HG02610 (cell line): ENCODE data around the gene AKAP8.
A peak's percentile ranks its signal among the peaks of the same experiment; 100 is the strongest.
"Not testable (repeated sequence)": the region's sequence is repeated elsewhere in the genome, so short reads cannot be mapped to it uniquely, and the experiment has no call there.

ENCODE experiments used
- ATAC-seq: cut with Tn5 transposase; IDR thresholded peaks from one replicate; pipeline ENCODE4 v1.9.1; 2021; ENCODE audit warnings: mild to moderate bottlenecking, moderate library complexity; ENCODE audit not compliant: unreplicated experiment

Gene AKAP8

GRCh38 chr19:15337202-15337601 lies 42.4 kb downstream of the AKAP8 start:
- no peak for ATAC-seq

- ATAC-seq = not testable (repeated sequence)
Measured at GRCh38 chr19:15335992-15336391, 43.6 kb downstream of the AKAP8 start.

GRCh38 chr19:15332311-15332996 lies 47.1 kb downstream of the AKAP8 start, which contains the start of gene BRD4:
Gene BRD4 (minus strand): TSS chr19:15332539. CDS start chr19:15273099, 59,440 bp downstream.
- ATAC-seq = peak; percentile 30

DNA sequence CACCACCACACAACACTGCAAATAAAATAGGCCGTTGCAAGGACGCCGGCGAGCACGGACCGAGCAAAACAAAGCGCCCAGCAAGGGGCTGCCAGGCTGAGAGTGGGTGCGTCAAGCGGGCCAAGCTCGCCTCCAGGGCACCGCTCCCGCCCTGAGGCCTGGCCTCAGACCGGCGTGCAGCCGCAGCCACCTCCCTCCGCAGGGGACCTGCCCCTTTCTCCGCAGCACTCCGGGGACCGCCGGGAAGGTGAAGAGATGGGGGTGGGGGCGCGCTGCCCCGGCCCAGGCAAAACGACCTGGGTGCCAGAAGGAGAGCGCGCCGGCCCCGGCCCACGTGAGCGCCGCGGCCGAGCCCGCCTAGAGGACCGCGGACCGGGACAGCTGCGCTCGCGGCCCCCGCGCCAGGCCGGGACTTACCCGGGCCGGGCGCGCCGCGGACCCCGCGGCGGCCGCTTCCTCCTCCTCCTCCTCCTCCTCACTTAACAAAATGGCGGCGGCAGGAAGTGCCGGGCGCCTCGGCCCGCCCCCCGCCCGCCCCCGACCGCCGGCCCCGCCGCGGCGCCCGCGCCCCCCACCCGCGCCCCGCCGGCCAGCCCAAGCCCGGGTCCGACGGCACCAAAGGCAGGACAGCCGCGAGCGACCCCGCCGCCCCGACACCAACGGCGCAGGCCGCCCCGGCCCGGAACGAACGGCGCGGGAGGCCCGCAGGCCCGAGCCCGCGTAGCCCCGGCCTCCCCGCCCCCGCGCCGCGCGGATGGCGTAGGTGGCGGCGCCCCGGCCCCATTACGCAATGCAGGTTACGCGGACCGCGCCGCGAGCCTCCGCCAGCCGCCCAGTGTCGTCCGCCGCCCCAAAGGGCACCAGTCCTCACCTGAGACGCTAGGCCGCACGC lies 47.9 kb downstream of the AKAP8 start:
- peak; percentile 25 for ATAC-seq

DNA sequence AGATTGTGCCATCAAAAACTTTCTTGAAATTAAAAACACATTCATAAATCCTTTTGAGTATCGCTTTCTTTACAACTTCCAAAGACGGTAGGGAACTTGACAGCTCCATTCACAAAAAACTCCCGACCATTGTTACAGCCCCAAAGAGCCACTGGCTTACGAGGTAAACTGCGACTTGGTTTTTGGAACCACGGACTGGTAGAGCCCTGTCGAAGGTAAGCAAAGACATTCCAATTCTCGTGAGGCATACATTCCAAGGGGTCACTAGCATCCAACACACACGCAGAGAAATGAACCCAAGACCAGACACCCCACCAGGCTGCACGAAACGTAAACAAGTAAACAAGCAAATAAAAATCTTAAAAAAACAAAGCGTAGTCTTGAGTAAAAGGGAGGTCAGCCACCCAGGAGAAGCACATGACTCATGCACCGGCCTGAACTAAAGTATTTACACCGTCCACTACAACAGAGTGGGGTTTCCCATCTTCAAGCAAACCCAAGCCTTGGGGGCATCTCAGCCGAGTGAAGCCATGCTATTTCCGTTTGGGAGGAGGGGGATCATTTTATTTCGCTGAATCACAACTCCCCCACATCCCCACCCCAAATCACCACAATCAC lies 48.7 kb downstream of the AKAP8 start:
- ATAC-seq = no peak

GRCh38 chr19:15328312-15328711 lies 51.3 kb downstream of the AKAP8 start:
- ATAC-seq = no peak

GRCh38 chr19:15324791-15325519 lies 54.6 kb downstream of the AKAP8 start:
- no peak for ATAC-seq

DNA sequence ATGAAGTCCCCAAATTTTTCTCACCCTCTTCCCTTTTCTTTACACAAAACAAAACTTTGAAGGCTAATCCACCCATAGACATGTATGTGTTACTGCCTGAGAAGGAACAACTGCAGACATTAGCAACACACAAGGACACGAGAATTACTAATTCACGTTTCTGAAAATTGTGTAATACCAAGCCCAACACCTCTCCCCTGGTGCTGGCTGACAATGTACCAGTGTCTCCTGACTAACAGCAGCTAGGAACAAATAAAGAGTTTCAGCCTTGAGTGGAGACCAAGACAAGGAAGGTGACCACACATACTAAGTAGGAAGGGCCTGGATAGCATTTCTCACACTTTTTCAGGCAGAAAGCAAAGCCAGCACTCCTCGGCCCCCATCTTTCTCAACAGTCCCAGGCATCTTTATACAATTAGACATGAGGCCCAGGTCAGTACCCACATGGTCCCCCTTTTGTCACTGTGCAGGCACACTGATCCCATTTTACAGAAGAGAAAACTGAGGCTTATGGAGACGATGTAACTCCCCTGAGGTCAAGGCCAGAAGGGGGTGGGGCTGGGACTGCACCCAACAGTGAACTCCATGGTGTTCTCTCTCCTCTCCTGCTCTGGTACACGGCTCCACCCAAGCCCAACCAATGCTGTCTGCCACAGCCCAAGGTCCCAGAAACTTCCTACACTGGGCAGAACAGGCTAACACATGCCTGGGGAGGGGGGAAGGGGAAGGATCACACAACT lies 55.9 kb downstream of the AKAP8 start:
- no peak for ATAC-seq

GRCh38 chr19:15321739-15322138 lies 57.8 kb downstream of the AKAP8 start:
- no peak for ATAC-seq

GRCh38 chr19:15320116-15320515 lies 59.5 kb downstream of the AKAP8 start:
- no peak for ATAC-seq

- ATAC-seq = no peak
Measured at GRCh38 chr19:15318241-15318691, 61.3 kb downstream of the AKAP8 start.

DNA sequence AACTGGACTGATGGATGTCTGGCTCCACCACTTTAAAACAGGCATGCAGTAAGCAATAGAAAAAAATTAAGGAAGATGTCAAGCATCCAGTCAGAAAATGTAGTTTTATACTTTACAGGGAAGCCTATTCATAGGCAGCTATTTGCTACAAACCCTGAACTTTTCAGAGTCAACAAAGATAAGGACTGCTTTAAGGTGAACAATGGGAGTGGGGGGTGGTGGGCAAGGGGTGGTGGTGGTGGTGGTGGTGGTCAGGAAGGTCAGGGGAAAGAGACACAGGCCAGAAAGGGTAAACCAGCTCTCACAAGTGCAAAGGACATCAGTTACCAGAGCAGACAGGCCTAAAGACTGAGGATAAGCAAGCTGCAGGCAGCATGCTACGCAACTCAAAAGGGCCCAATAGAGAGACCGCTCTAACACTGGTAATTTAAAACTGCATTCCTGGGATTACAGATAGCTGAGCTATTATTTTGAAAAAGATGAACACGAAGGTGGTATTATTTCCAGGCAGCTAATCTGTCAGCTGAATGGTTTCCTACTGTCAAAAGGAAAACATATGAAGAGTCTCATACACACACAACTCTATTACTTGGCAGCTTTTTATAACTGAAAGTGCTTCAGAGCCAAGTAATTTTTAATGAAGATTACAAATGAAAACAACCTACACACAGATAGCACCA lies 62.1 kb downstream of the AKAP8 start:
- ATAC-seq = no peak

DNA sequence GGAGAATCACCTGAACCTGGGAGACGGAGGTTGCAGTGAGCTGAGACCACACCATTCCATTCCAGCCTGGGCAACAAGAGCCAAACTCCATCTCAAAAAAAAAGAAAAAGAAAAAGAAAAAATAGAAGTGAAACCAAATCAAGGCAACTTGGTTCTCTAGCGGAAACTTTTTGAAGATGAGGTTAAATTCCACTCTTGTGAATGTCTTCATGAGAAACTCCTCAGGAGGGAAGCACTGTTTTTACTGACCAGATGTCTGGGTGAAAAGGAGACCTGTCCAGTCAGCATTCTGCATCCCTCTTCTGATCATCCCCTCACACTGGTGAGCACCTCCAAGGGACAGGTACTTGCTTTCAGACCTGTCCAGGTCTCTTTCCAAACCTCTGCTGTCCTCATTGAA lies 63.1 kb downstream of the AKAP8 start:
- no peak for ATAC-seq

- no peak for ATAC-seq
Measured at GRCh38 chr19:15315101-15315500, 64.5 kb downstream of the AKAP8 start.

DNA sequence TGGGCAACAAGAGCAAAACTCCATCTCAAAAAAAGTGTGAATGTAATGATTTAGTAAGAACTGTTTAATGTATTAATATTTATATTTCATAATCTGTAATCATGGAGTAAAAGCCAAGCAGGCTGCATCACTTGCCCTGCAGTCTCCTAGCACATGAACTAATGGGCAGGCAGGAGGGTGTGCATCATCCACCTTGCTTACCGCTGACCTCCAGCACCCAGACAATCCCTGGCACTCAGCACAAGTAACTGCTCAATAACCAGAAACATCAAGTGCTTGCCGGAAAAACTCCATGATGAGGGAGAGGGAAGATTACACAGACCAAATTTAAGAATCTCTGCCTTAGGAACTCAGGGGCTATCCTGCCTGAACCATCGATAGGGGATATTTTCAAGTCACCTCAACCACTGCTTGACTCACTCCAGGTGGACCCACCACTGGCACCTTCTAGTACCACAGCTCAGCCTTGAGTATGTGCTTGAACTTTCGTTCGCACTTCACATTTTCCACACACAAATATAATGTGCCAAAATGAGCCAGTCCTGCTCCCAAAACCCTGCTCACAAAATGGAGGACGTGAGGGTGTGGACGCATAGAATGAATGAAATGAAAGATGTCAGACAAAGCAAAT lies 65.8 kb downstream of the AKAP8 start:
- ATAC-seq = no peak

- no peak for ATAC-seq
Measured at GRCh38 chr19:15307169-15307568, 72.4 kb downstream of the AKAP8 start.

- no peak for ATAC-seq
Measured at GRCh38 chr19:15305582-15306334, 73.8 kb downstream of the AKAP8 start.

DNA sequence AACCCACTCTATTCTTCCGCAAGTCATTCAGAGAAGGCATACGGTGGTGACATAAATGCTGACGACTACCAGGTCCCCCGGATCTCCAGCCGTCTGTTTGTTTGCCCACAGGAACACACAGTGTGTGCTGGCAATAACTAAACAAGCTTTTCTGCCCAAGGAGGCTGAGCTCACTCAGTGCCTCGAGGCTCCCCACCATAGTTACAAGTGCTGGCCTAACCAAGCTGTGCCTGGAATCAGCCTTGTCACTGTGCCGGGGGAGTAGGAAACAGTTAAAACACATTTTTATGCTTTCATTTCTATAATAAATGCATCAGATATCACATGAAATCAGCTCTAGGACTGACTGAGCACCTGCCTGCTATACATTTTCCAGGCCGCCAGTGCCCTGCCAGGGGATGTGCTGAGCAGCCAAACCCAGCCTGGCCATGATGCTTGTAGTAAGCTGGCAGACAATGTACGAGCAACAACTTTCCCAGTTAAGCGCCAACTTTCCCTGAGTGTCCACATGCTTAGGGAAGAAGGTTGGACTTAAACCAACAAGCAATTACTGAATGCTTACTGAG lies 75.4 kb downstream of the AKAP8 start:
- ATAC-seq = no peak
